Hepatic stellate cell (primary cell): ENCODE data around the gene S100A3.

ENCODE experiments used
- DNase-seq: peaks from one replicate; pipeline ENCODE4 v3.0.0; 2011; ENCODE audit warnings: low spot score

The S100A3 gene

GRCh38 chr1:153509036-153509435, 40.0 kb downstream of the S100A3 start:
- no peak for DNase-seq

GRCh38 chr1:153507926-153508583, 41.0 kb downstream of the S100A3 start:
- no peak for DNase-seq

- peak; percentile 88 for DNase-seq
These were observed 42.1 kb downstream of the S100A3 start for GRCh38 chr1:153506831-153507413.

GRCh38 chr1:153506386-153506785, 42.7 kb downstream of the S100A3 start:
- DNase-seq: no peak

- no peak for DNase-seq
These were observed 43.5 kb downstream of the S100A3 start for GRCh38 chr1:153505576-153505975.

GRCh38 chr1:153503766-153504165, 45.3 kb downstream of the S100A3 start:
- DNase-seq: no peak

GRCh38 chr1:153498746-153499145, 50.3 kb downstream of the S100A3 start:
- no peak for DNase-seq
